K562 (cell line): ENCODE data around the gene DNAH17. TPM values are rescaled to one million over a fixed set of nuclear protein-coding genes. Genes with fewer than 3 reads are reported as not detected.
A peak's percentile ranks its signal among the peaks of the same experiment; 100 is the strongest.

ENCODE experiments used
- ATAC-seq: fragments of 200-7000 bp; cut with Tn5 transposase; 3 replicates; pipeline ENCODE4 v1.9.1; 2020; ENCODE audit warnings: moderate library complexity
- BruUV-seq: library from RNA; stranded (reverse); fragments of 400-500 nt; replicated peaks from 2 replicates; lab custom pipeline; 2021; lab: Mats Ljungman, UMichigan
- CTCF ChIA-PET: fragments of 300-600 bp; formaldehyde crosslinking; extraction: SDS; loops from one replicate; lab custom pipeline; 2021; ENCODE audit warnings: low intra/inter-chr PET ratio; lab: Yijun Ruan, JAX
- POLR2A ChIA-PET: fragments of 300-600, 350-650 bp; sonication (Branson Sonifier 250); formaldehyde crosslinking; extraction: SDS; loops from one replicate; lab custom pipeline; 2021; ENCODE audit warnings: antibody characterized with exemption, inconsistent platforms; lab: Yijun Ruan, JAX
- DNase-seq, 4 experiments: peaks; one replicate each; pipeline versions ENCODE4 v3.0.0 to v3.0.0-alpha.2; 2011 to 2018; ENCODE audit warnings: low spot score in 3 of 4, mixed read lengths in 3 of 4; ENCODE audit errors: extremely low read depth in 1 of 4
- FAIRE-seq: peaks from 2 replicates; lab custom pipeline; 2011; peaks lifted over from hg19 to GRCh38; lab: Jason Lieb, UNC
- H2AFZ ChIP-seq: 2 replicates; pipeline ENCODE4 v1.6.0; 2011; ENCODE audit warnings: low read depth, low read length, control low read depth, inconsistent platforms
- H3K27ac ChIP-seq: fragments of 200-600 bp; 3 replicates; pipeline ENCODE4 v1.8.0; 2011; ENCODE audit warnings: low read depth, mild to moderate bottlenecking, control low read depth, inconsistent platforms, low read length, moderate library complexity, mixed read lengths; ENCODE audit errors: extremely low read depth
- H3K27me3 ChIP-seq, 2 experiments: fragments of 300-600 bp in 1 of 2; 2 replicates in 1 of 2; 3 replicates in 1 of 2; pipeline versions ENCODE4 v1.6.0 to v1.8.0; 2011; ENCODE audit warnings: inconsistent platforms in 2 of 2, low read length in 2 of 2, mild to moderate bottlenecking in 1 of 2, mixed read lengths in 1 of 2, moderate library complexity in 1 of 2; ENCODE audit not compliant: control insufficient read depth in 2 of 2, insufficient read depth in 2 of 2
- H3K36me3 ChIP-seq: fragments of 300-600 bp; 3 replicates; pipeline ENCODE4 v1.8.0; 2011; ENCODE audit warnings: mild to moderate bottlenecking, low read length, inconsistent platforms; ENCODE audit not compliant: control insufficient read depth, insufficient read depth
- H3K4me1 ChIP-seq, 2 experiments: fragments of 200-600 bp in 1 of 2; replicated peaks in 1 of 2; 2 replicates in 1 of 2; 3 replicates in 1 of 2; pipeline versions ENCODE4 v1.5.1 to v1.8.0; 2011; ENCODE audit warnings: inconsistent platforms in 2 of 2, low read length in 2 of 2, mild to moderate bottlenecking in 1 of 2, mixed read lengths in 1 of 2, moderate library complexity in 1 of 2; ENCODE audit not compliant: control insufficient read depth in 2 of 2, insufficient read depth in 2 of 2
- H3K4me2 ChIP-seq: 2 replicates; pipeline ENCODE4 v1.6.1; 2011; ENCODE audit warnings: low read length, control low read depth, inconsistent platforms, mixed read lengths; ENCODE audit not compliant: insufficient read depth
- H3K4me3 ChIP-seq: fragments of 200-600 bp; sonication (generic), shearing (Covaris generic); 2 replicates; pipeline ENCODE4 v1.5.1; 2016; ENCODE audit warnings: control low read depth, inconsistent platforms
- H3K79me2 ChIP-seq: fragments of 200-600 bp; 3 replicates; pipeline ENCODE4 v1.8.0; 2011; ENCODE audit warnings: low read length, inconsistent platforms; ENCODE audit not compliant: control insufficient read depth, insufficient read depth
- H3K9ac ChIP-seq, 2 experiments: 2 replicates each; pipeline versions ENCODE4 v1.6.0 to v1.6.1; 2011; ENCODE audit warnings: low read depth in 2 of 2, low read length in 2 of 2, control low read depth in 1 of 2, inconsistent platforms in 1 of 2, mild to moderate bottlenecking in 1 of 2, mixed read lengths in 1 of 2; ENCODE audit not compliant: insufficient read depth in 1 of 2
- H3K9me1 ChIP-seq: one replicate; pipeline ENCODE4 v1.6.0; 2011; ENCODE audit warnings: inconsistent platforms, mild to moderate bottlenecking, low read length, moderate library complexity; ENCODE audit not compliant: control insufficient read depth, insufficient read depth
- H3K9me3 ChIP-seq: replicated peaks from 2 replicates; pipeline ENCODE4 v1.5.1; 2011; ENCODE audit warnings: low read depth, low read length, inconsistent platforms; ENCODE audit not compliant: control insufficient read depth, insufficient read depth
- H4K20me1 ChIP-seq: replicated peaks from 2 replicates; pipeline ENCODE4 v1.6.1; 2011; ENCODE audit warnings: low read length, inconsistent platforms, mixed read lengths; ENCODE audit not compliant: control insufficient read depth, insufficient read depth
- MAFF ChIP-seq: IDR thresholded peaks from 2 replicates; pipeline ENCODE4 v1.6.1; 2012; ENCODE audit warnings: low read length, improper control_type of control experiment
- ZBTB34 ChIP-seq: fragments of 250-450 bp; sonication (Bioruptor Pico); IDR thresholded peaks from 2 replicates; pipeline ENCODE4 v1.8.0; 2021; ENCODE audit warnings: mild to moderate bottlenecking, moderate library complexity
- ZNF449 ChIP-seq: fragments of 250-450 bp; sonication (Bioruptor Pico); IDR thresholded peaks from 2 replicates; pipeline ENCODE4 v1.8.0; 2022; ENCODE audit warnings: moderate library complexity, mild to moderate bottlenecking, inconsistent platforms
- WGBS: fragments of 100-300 bp; shearing (Covaris generic); methylation state at CpG from one replicate; pipeline ENCODE4 v1.1.6; 2016; ENCODE audit warnings: low coverage, mixed read lengths; ENCODE audit not compliant: insufficient coverage; ENCODE audit errors: missing lambda C conversion rate; 5-methylcytosine and 5-hydroxymethylcytosine counted together
- in situ Hi-C: fragments of 300-500 bp; cut with MboI; formaldehyde crosslinking; loops from 4 replicates; pipeline ENCODE4 v1.15.0; 2018; ENCODE audit warnings: inconsistent platforms, mixed read lengths
- intact Hi-C: fragments of 100-400 bp; cut with micrococcal nuclease; formaldehyde crosslinking; loops from 2 replicates; pipeline ENCODE4 v1.14.2; 2022
- polyA plus RNA-seq, 8 experiments: library from polyadenylated mRNA; depleted of rRNA in 4 of 8; stranded (reverse) in 5 of 8; unstranded in 3 of 8; fragments of >200 nt; fragmentation: Nextera tagmentation in 2 of 8; fragmentation: Illumina TruSeq in 1 of 8; extraction: Ambion mirVana in 2 of 8; extraction: Trizol in 1 of 8; gene quantifications; 2 replicates each; pipeline versions ENCODE4 v1.2.1 to v1.2.3, GENCODE V29; 2011 to 2014; ENCODE audit warnings: inconsistent platforms in 1 of 8, missing spikeins in 1 of 8
- total RNA-seq, 7 experiments: library from RNA; depleted of rRNA in 6 of 7; stranded (reverse); fragments of >200 nt in 6 of 7; fragmentation: Illumina TruSeq in 2 of 7; extraction: Trizol in 2 of 7; gene quantifications; 2 replicates each; pipeline versions ENCODE4 v1.2.1 to v1.2.3, GENCODE V29; 2011 to 2021; ENCODE audit warnings: low replicate concordance in 1 of 7

Gene DNAH17
- total and polyA plus RNA-seq, 9 of the 15 experiments (the other 6 are each of a cell fraction or from before 2014, with no cell fraction given): under 0.01 to 0.06 (median 0.03) TPM; not detected in 5

- Histone ChIP-seq H3K79me2 (peaks cover 28% of the 10 kb centered on the region), H3K9me1 (no peaks in the 10 kb centered on the region), H3K36me3 (peaks cover 77% of the 10 kb centered on the region; the same call in 2 of the 3 replicates), H3K27me3 (no peaks in the 10 kb centered on the region), H3K4me1 (peaks cover 20 to 23% of the 10 kb centered on the region in 2 experiments), H3K4me2 (no peak overlapping the region), H3K27ac (no peak overlapping the region), H3K9ac (peak overlapping the region in 1 of 2 experiments; percentile 56; a peak in 1 of 4 replicates), H4K20me1 (peaks cover 48% of the 10 kb centered on the region), H2AFZ (no peak overlapping the region), H3K9me3 (no peaks in the 10 kb centered on the region), H3K4me3 (no peak overlapping the region)
- DNase-seq (no peak), FAIRE-seq (no peak), ATAC-seq (no peak)
- POLR2A ChIA-PET: interaction anchor here (0.6 kb wide), 1 partner anchor 1490 kb away, joined by 3 read pairs; no protein-coding TSS in a partner anchor
- CTCF ChIA-PET: no interaction called here
- in situ Hi-C loops: no loop called here
- no TSS peak for BruUV-seq
- WGBS: 85% methylated on average over 7 of the region's 7 CpGs
- intact Hi-C loops: no loop called here
- TF ChIP-seq ZNF449 (CRISPR knock-in tag): no peak
- TF ChIP-seq ZBTB34 (CRISPR knock-in tag): no peak
- no peak for TF ChIP-seq MAFF
These were observed 169.7 kb downstream of the DNAH17 start for GRCh38 chr17:78407387-78408000.
